Liver (tissue), 3 donors: ENCODE measurements around the gene RNU2-1.
"Not testable (repeated sequence)": the region's sequence is repeated elsewhere in the genome, so short reads cannot be mapped to it uniquely, and the experiment has no call there.

Experiments used
- CTCF ChIP-seq: fragments of 150-350 bp; IDR thresholded peaks from 2 replicates; pipeline ENCODE4 v1.5.1; 2017; ENCODE audit warnings: improper control_type of control experiment, low read depth, low read length; ENCODE audit not compliant: missing input control
- FOXA1 ChIP-seq: IDR thresholded peaks from 2 replicates; pipeline ENCODE4 v1.6.1; 2016; ENCODE audit warnings: antibody characterized with exemption
- JUND ChIP-seq, 2 donors: IDR thresholded peaks; 2 replicates each; pipeline ENCODE4 v1.6.1; 2016; ENCODE audit warnings: antibody characterized with exemption in 2 of 2
- NR2F2 ChIP-seq: IDR thresholded peaks from 2 replicates; pipeline ENCODE4 v1.6.1; 2016; ENCODE audit warnings: antibody characterized with exemption
- RAD21 ChIP-seq, 2 donors: IDR thresholded peaks; 2 replicates each; pipeline ENCODE4 v1.6.1; 2016; ENCODE audit warnings: antibody characterized with exemption in 2 of 2, mild to moderate bottlenecking in 2 of 2
- YY1 ChIP-seq: IDR thresholded peaks from 2 replicates; pipeline ENCODE4 v1.6.1; 2016; ENCODE audit warnings: antibody characterized with exemption, mild to moderate bottlenecking
- ZBTB33 ChIP-seq: IDR thresholded peaks from 2 replicates; pipeline ENCODE4 v1.6.1; 2016; ENCODE audit warnings: antibody characterized with exemption
- donor health status: healthy.
- donor health status: healthy.

- not testable (repeated sequence) for TF ChIP-seq CTCF; NR2F2; FOXA1; JUND (IDR thresholded peaks at IDR 0.05); ZBTB33; YY1; RAD21 (IDR thresholded peaks at IDR 0.05)
Measured at GRCh38 chr17:43272483-43272882, 38.7 kb upstream of the RNU2-1 start.
